ENCODE measurements around the gene LRBA.
"Not testable (repeated sequence)": the region's sequence is repeated elsewhere in the genome, so short reads cannot be mapped to it uniquely, and the experiment has no call there.

Gene LRBA

DNA sequence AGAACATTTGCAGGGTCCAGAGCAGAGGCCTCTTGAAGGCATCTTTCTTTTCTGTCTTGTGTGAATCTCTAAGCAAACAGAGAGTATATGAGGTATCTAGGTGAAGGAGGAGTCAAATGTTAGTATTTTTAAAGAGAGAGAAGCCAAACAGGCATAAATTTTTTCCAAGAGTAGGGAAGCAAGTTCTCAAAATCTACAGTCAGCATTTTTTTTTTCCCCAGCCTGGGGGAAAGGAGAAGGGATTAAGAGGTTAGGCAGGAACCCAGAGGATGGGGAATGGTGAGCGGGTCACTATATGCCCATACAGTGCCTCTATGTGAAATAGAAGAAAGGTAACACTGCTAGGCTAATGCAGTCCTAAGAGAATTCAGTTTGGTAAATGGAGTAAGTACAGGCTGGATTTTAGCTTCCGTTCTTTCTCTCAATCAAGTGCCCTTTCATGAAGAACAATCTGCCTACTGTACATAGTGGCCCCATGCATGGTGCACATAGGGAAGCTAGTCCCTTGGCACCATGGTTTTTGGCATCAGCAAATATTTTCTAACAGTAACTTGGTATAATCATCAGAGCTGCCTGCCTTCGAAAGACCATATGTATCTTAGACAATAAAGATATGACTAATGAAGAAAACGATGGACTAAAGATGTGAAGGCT lies 596.2 kb downstream of the LRBA start:
- DNase-seq (ENCODE audit: low read depth) = no peak

DNA sequence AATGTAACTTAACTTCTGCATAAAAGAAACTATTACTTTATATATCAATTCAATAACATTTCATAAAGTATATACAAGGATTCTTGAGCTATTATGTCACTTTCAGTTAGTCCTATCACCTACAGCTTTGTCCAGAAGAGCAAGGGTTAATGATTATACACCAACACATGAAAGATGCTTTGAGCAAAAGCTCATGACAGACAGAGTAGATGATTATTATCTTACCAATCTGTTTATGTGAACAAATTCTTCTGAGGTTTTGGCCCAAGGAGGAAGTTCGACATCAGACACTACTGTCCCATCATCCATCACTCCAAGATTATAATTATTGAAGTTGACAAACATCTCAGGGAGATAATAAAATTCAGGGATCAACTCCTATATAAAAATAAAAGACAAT lies 599.9 kb downstream of the LRBA start:
- no peak for DNase-seq (ENCODE audit: low read depth)

DNA sequence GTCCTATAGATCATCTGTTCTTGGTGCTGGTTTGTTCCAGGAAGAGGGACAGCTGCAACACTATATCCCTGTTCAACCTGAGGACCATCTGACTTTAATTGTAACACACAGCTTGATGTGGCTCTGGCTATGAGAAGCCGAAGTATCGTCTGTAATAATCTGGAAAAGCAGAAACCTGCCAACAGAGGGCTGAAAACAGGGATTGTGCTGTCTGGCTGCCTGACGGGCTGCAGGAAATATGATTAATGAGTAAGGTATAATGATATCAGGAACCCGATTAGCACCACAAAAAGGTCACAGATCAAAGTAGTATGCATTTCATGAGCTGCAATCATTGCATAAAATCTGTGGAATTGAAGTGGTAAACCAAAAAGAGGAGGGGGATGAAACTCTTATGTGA lies 603.6 kb downstream of the LRBA start:
- DNase-seq (ENCODE audit: low read depth) = no peak

DNA sequence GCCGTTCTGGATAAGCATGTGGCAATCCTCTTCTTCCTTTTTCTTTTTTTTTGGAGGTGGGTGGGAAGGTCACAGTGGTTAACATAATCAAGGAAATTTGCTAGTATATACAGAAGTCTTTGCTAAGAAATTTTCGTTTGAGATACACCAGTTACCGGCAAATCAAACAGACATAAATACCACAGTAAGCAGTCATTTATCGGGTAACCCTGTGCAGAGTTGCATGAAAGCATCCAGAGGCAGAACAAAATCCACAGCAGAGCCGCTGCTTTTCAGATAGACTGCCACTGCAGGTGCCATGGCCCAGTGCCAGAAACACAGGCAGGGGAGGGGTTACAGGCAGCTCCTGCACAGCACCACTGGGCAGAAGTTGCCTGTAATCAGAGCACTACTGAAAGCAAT lies 612.2 kb downstream of the LRBA start:
- no peak for DNase-seq (ENCODE audit: low read depth)

DNA sequence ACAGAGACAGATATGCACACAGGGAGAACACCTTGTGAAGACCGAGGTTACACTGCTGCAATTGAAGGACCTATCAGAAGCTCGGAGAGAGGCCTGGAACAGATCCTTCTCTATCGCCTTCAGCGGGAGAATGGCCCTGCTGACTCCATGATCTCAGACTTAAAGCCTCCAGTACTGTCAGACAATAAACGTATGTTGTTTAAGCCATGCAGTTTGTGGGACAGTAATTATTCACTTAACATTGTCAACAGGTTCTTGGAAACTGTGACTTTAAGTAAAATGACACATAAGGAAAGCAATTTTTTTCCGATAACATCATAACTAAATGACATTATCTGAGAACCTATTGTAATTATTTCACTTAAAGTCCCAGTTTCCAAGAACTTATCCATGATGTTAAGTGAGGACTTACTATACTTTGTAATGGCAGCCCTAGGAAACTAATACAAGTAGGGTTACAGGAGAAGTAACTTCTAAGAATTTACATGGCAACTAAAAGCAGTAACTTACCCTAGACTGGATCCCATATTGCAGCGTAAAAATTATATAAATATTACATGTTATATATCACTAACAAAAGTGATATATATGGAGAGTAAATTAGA lies 613.9 kb downstream of the LRBA start:
- DNase-seq (ENCODE audit: low read depth) = no peak

DNA sequence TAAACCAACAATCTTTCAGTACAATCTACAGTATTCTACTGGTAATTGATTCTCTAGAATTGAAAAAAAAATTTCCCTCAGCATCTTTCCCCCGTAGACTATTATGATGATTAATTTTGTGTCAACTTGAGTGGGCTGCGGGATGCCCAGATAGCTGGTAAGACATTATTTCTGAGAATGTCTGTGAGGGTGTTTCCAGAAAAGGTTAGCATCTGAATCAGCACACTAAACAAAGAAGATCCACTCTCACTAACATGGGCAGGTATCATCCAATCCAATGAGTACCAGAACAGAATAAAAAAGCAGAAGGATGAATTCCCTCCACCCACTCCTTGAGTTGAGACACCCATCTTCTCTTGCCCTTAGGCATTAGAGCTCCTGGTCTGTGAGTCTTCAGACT lies 619.2 kb downstream of the LRBA start:
- no peak for DNase-seq (ENCODE audit: low read depth)

DNA sequence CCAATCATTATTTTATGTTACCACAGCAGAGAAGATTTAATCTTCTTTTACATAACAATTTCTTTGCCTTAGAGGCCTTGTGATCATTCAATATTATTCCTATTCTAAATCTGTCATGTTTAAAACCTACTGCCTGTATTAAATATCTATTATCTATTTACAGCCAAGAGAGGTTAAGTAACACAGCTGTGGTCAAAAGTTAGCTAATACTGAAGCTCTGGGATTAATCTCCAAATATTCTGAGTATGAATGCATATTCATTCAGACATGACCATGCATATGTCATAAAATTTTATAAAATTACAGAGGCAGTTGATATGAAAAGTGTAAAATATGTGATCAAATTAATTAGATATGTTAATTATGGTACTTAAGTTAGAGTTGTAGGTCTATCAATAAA lies 621.0 kb downstream of the LRBA start:
- DNase-seq (ENCODE audit: low read depth) = no peak

DNA sequence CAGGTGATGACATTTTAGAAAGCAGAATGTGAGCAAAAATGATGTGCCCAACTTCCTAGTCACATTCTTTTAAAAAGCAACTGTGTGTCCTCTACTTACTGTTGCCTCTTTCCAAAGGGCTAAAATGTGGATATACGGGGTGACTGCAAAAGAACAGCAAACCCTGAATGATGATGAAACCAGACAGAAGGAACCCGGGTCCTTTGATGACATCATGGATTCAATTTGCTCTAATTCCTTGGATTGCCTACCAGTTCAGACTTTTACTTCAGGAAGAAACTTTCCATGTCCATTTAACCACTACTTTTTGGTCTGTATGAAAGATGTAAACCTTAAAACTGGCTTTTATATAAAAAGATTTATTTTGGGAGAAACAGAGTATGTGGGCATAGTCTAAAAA lies 624.0 kb downstream of the LRBA start:
- DNase-seq (ENCODE audit: low read depth) = no peak

DNA sequence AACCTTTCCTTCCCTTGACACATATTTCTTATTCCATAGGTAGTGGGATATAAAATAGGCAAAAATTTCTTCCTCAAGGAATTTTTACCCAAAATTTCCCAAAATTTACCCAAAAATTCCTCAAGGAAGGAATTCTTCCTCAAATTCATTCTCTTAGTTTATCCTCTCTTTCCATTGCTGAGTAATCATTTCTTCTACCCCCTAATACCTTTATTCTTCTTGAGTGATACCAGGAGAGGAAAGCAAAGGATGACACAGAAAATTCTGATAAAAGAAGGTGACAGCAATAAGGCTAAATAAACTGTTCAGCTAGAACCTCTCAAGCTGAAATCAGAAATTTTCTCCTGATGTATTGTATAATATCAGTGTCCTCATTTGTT lies 624.6 kb downstream of the LRBA start:
- DNase-seq (ENCODE audit: low read depth) = no peak

DNA sequence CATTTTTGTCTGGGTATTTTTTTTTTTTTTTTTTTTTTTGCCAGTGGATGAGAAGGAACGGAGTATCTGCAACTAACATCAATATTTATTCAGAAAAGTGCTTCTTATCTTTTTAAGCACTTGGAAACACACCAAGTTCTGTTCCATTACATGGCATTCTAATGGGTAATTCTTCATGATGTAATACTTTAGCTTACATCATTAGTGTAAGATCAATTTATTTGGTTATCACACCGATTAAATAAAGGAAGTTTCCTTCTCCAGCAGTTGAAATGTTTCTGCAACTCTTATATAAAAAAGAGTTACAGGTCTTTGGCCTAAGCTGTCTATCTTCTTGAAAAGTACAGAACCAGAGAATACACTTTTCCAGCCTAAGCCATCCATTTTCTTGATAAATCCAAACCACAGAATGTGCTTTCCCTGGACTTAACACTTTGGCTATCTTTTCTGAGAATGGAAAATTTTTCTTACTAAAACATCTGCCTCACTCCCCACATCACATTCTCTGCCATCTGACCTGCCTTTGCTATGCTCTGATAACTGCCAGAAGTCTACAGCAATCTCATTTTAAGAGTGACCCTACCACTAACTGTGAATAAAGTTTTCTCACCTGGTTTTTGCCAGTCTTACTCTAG lies 625.1 kb downstream of the LRBA start:
- DNase-seq (ENCODE audit: low read depth) = no peak

DNA sequence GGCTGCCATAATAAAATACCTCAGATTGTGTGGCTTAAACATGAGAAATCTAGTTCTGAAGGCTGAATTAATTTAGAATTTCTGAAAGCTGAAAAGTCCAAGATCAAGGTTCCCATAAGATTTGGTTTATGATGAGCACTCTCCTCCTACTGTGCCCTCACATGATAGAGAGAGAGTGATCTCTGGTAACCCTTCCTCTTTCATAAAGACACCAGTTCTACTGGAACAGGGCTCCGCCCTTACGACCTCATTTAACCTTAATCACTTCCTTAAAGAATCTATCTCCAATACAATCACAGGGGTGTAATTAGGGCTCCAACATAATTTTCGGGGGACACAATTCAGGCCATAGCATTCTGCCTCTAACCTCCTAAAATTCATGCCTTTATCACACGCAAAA lies 627.1 kb downstream of the LRBA start:
- no peak for DNase-seq (ENCODE audit: low read depth)

DNA sequence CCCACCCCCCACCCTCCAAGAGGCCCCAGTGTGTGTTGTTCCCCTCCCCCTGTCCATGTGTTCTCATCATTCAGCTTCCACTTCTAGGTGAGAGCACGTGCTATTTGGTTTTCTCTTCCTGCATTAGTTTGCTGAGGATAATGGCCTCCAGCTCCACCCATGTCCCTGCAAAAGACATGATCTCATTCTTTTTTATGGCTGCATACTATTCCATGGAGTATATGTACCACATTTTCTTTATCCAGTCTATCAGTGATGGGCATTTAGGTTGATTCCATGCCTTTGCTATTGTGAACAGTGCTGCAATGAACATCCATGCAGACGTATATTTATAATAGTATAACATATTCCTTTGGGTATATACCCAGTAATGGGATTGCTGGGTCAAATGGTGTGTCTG lies 628.7 kb downstream of the LRBA start:
- DNase-seq (ENCODE audit: low read depth) = not testable (repeated sequence)

DNA sequence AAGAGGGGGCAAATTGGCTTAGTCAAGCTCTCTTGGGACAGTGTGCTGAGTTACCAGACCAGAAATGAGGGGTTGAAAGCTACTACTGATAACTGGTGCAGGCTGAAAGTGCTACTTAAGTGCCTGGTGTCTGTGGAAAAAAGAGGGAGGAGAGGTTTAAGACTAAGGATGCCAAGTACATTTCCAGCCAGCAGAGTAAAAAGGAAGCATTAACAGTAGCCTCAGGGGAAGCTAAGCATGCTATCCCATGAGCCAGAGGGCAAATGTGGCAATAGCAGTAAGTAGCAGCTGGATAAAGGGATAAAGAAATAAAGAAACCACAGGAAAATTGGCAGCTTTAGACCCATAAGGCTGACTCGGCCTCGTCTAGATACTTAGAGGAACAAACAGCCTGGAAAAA lies 629.5 kb downstream of the LRBA start:
- no peak for DNase-seq (ENCODE audit: low read depth)

DNA sequence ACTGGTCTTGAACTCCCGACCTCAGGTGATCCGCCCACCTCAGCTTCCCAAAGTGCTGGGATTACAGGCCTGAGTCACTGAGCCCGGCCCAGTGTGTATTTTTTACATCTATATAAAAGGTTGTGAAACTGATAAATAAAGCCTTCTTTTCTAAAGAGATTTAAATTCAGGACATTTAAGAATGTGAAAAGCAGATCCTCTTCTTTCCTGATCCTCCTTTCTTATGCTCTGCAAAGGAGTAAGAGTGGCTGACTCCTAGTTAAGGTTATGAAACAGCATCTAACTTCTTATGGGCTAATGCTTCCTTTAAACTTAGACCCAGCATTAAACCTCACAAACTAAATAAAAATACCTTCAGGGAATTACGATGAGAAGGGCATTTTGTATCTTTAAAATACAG lies 630.8 kb downstream of the LRBA start:
- no peak for DNase-seq (ENCODE audit: low read depth)

DNA sequence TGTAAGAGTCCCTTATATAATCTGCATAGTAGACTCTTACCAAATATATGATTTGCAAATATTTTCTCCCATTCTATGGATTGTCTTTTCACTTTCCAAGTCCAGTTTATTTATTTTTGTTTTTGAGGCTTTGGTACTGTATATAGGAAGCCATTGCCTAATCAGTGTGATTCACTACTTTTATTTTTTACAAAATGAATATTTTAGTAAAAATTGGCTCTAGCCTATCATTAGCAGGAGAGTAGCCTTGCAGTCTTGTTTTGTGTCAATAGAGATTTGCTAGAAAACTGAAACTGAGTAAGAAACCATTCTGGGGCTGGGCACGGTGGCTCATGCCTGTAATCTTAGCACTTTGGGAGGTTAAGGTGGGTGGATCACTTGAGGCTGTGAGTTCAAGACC lies 633.1 kb downstream of the LRBA start:
- DNase-seq (ENCODE audit: low read depth) = no peak

DNA sequence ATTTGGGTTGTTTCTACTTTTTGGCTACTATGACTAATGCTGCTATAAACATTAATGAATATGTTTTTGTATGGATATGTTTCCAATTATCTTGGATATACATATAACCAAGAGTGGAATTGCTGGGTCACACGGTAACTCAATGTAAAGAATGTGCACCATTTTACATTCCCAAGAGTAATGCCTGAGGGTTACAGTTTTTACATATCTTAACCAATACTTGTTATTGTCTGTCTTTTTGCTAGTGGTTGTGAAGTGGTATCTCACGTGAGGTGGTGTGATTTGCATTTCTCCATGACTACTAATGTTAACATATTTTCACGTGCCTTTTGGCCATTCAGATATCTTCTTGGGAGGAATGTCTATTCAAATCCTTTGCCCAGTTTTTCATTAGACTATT lies 633.5 kb downstream of the LRBA start:
- DNase-seq (ENCODE audit: low read depth) = no peak

DNA sequence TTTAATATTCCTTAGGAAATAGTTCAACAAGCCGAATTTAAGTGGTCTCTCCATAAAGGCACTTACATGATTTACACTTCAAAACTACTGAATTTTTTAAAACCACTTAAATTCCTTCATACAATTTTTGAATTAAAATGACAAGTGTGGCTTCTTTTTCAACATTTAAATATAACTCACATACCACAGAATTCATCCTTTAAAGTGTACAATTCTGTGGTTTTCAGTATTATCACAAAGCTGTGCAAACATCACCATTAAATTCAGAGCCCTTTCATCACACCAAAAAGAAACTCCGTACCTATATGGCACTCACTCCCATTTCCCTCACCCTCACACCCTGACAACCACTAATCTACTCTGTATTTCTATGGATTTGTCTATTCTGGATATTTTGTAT lies 634.0 kb downstream of the LRBA start:
- DNase-seq (ENCODE audit: low read depth) = no peak

DNA sequence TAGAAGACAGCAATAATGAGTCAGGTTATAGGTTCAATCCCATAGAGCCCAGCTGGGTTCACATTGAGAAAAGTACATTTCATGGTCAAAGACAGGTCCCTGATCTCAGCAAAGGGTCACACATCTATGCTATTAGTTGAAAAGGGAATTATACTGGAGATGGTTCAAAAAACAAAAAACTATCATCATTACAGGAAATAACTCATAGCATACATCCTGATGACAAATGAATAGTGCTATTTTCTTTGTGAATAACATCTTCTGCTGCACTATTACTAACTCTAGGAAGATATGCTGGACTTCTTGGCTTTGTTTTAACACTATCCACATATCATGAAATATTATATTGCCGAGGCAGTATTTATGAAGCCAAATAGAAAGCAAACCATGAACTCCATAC lies 635.6 kb downstream of the LRBA start:
- no peak for DNase-seq (ENCODE audit: low read depth)

DNA sequence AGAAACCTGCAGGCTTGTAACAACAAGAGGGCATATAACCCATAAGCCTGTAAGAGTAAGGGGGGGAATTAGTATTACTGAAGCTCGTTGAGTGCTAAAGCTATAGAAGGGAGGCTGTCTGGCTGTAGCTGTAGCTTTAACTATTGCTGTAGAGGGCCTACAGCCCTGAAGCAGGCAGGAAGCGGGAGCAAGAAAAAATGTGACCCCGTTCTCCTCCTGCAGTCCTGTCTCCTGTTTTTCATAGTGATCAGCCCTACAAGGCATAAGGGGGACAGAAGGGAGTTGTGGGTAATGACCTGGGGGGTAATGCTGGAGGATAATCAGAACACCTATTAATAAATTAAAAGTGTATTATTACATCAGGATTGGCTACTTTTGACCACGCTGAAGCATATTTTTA lies 640.1 kb downstream of the LRBA start:
- no peak for DNase-seq (ENCODE audit: low read depth)

DNA sequence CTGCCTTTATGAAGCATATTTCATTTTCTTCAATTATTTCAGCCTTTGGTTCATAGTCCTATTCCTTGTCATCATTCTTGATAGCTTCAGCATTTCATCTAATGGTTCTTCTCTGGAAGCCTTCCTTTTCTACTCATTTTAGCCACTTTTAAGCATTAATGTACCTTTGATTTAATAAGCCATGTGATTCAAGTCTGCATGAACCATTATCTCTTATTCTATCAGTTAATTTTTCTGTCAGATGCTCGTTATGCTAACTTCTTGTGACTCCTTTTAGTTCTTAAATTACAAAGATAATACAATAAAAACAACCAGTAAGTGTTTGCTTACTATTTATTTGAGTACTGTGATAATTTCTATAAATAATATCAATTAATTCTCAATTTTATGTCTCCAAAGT lies 643.2 kb downstream of the LRBA start:
- no peak for DNase-seq (ENCODE audit: low read depth)

DNA sequence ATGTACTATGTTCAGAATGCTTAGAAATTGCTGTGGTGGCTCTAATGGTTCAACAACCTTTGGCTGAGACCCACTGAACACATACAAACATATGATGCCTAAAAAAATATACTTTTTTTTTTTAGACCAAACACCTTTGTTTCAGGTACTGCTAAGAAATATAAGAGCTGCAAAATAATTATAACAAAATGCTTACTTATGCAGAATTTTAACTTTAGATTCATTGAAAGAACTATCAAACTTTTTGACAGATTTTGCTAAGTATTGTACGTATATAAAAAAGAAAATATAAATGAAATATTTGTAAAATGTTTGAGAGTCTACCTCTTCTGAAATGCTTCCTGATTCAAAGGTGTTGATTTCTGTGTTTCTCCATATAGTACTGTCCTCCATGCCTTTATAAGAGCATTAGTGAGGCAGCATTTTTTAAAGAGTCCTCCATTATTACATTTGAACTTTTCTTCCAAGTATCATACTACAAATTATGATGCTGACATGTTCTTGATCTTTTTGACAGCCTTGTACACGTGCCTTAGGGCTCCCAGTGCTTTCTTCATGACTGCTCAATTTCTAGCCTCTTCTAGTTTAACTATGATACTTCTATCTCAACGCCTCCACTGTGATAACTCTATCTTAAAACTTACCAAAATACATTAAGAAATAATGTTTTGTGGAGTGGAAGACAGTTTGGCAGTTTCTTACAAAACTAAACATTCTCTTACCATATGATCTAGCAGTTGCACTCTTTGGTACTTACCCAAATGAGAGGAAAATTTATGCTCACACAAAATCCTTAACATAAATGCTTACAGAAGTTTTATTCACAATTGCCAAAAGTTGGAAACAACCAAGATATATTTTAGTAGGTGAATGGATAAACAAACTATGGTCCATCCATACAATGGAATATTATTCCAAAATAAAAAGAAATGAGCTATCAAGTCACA lies 645.4 kb downstream of the LRBA start:
- no peak for DNase-seq (ENCODE audit: low read depth)

DNA sequence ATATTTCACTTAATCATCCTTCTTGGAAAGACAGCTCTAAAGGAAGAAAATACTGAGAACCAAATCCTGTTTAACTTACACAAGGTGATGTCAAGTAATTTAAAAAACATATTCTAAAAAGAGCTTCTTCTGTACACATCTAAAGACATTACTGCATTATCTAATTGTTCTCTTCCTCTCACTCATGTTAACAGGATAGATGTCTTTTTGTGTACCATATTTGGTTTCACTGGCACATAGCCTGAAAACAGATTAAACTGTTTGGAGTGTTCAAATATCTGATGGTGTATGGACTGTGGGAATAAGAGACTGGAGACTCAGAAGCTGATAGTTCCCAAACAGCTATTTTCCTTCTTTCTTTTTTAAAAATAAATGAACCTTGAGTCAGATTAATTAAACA lies 646.4 kb downstream of the LRBA start:
- no peak for DNase-seq (ENCODE audit: low read depth)

DNA sequence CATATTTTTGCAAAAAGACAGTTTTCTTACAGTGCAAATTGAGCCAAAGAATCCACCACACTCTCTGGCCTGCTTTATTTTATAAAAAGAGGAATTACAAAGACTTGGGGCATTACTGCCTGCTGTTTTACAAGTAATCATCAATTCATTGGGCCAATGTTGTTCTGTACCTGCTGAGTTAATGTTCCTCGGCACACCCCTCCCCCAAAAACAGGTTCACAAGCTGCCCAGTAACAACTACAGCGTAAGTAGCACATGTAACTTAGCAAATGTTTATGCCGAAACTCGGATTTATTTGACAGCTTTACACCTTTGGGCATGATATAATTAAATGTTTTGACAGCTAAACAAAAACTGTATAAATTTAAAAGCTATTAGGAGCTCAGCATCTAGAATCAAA lies 647.8 kb downstream of the LRBA start:
- no peak for DNase-seq (ENCODE audit: low read depth)

Data from non-pigmented ciliary epithelial cell (primary cell).